GM18861 (cell line): ENCODE measurements around the gene KCNMA1.

ENCODE experiments used
- ATAC-seq: cut with Tn5 transposase; IDR thresholded peaks from one replicate; pipeline ENCODE4 v1.9.1; 2021; ENCODE audit not compliant: unreplicated experiment

Gene KCNMA1

GRCh38 chr10:77290528-77291155 is 347.0 kb downstream of the KCNMA1 start:
- no peak for ATAC-seq

- ATAC-seq = no peak
Observed at GRCh38 chr10:77289790-77290189, 347.8 kb downstream of the KCNMA1 start.

GRCh38 chr10:77289027-77289501 is 348.5 kb downstream of the KCNMA1 start:
- no peak for ATAC-seq

- ATAC-seq = no peak
Observed at GRCh38 chr10:77287647-77288120, 349.9 kb downstream of the KCNMA1 start.

GRCh38 chr10:77286531-77287508 is 350.8 kb downstream of the KCNMA1 start:
- no peak for ATAC-seq

GRCh38 chr10:77285529-77286182 is 352.0 kb downstream of the KCNMA1 start:
- no peak for ATAC-seq

- no peak for ATAC-seq
Observed at GRCh38 chr10:77284797-77285196, 352.8 kb downstream of the KCNMA1 start.

- ATAC-seq = no peak
Observed at GRCh38 chr10:77283326-77283725, 354.3 kb downstream of the KCNMA1 start.

- ATAC-seq = no peak
Observed at GRCh38 chr10:77282163-77282562, 355.4 kb downstream of the KCNMA1 start.

- ATAC-seq = no peak
Observed at GRCh38 chr10:77281719-77282118, 355.9 kb downstream of the KCNMA1 start.

- no peak for ATAC-seq
Observed at GRCh38 chr10:77279207-77279606, 358.4 kb downstream of the KCNMA1 start.

GRCh38 chr10:77274046-77274795 is 363.4 kb downstream of the KCNMA1 start:
- no peak for ATAC-seq

- no peak for ATAC-seq
Observed at GRCh38 chr10:77269163-77269562, 368.4 kb downstream of the KCNMA1 start.

GRCh38 chr10:77268721-77269120 is 368.9 kb downstream of the KCNMA1 start:
- no peak for ATAC-seq

- ATAC-seq = no peak
Observed at GRCh38 chr10:77267703-77268675, 369.6 kb downstream of the KCNMA1 start.

GRCh38 chr10:77266242-77266641 is 371.4 kb downstream of the KCNMA1 start:
- ATAC-seq = no peak

GRCh38 chr10:77264527-77264926 is 373.1 kb downstream of the KCNMA1 start:
- ATAC-seq = no peak

- no peak for ATAC-seq
Observed at GRCh38 chr10:77264107-77264506, 373.5 kb downstream of the KCNMA1 start.

- no peak for ATAC-seq
Observed at GRCh38 chr10:77263700-77264099, 373.9 kb downstream of the KCNMA1 start.
